ENCODE measurements around the gene RAD52.

RAD52 gene

GRCh38 chr12:863285-863684 lies 86.2 kb downstream of the RAD52 start:
- DNase-seq: no peak

GRCh38 chr12:862303-862911 lies 87.1 kb downstream of the RAD52 start:
- no peak for DNase-seq
